ENCODE measurements around the gene OGT.

Gene OGT

GRCh38 chrX:71612256-71612655, 79.4 kb downstream of the OGT start:
- H3K9me3 ChIP-seq: no peaks in the 10 kb centered on the region
- peaks cover 5% of the 10 kb centered on the region for H3K4me1 ChIP-seq
- no peaks in the 10 kb centered on the region for H3K27me3 ChIP-seq (ENCODE audit: low read depth)
- in situ Hi-C loops (cut with MboI; ENCODE audit: low sequenced_read_pairs): no loop called here
- H3K4me3 ChIP-seq: no peak overlapping the region
- H3K36me3 ChIP-seq (replicated peaks): peaks cover 47% of the 10 kb centered on the region
- no peak for DNase-seq (ENCODE audit: low spot score in 2 of 2)

- Histone ChIP-seq H3K27me3 (ENCODE audit: low read depth) (no peaks in the 10 kb centered on the region), H3K36me3 (replicated peaks) (peaks cover 31% of the 10 kb centered on the region), H3K9me3 (no peaks in the 10 kb centered on the region), H3K4me3 (no peak overlapping the region), H3K4me1 (no peaks in the 10 kb centered on the region)
- DNase-seq (ENCODE audit: low spot score in 2 of 2): no peak
- in situ Hi-C loops (cut with MboI; ENCODE audit: low sequenced_read_pairs): no loop called here
Observed at GRCh38 chrX:71615056-71615455, 82.2 kb downstream of the OGT start.

- no peaks in the 10 kb centered on the region for H3K4me1 ChIP-seq
- no peaks in the 10 kb centered on the region for H3K27me3 ChIP-seq (ENCODE audit: low read depth)
- in situ Hi-C loops (cut with MboI; ENCODE audit: low sequenced_read_pairs): no loop called here
Observed at GRCh38 chrX:71615954-71616353, 83.0 kb downstream of the OGT start.

GRCh38 chrX:71616672-71617529, 84.0 kb downstream of the OGT start:
- Histone ChIP-seq H3K4me3 (no peak overlapping the region), H3K27me3 (ENCODE audit: low read depth) (no peaks in the 10 kb centered on the region), H3K4me1 (no peaks in the 10 kb centered on the region), H3K36me3 (replicated peaks) (peaks cover 15% of the 10 kb centered on the region), H3K9me3 (no peaks in the 10 kb centered on the region)
- no peak for DNase-seq (ENCODE audit: low spot score in 2 of 2)
- in situ Hi-C loops (cut with MboI; ENCODE audit: low sequenced_read_pairs): no loop called here

More at GRCh38 chrX:71615954-71616353, 83.0 kb downstream of the OGT start:
- DNase-seq (ENCODE audit: low spot score in 2 of 2): no peak
- Histone ChIP-seq H3K4me3 (no peak overlapping the region), H3K9me3 (no peaks in the 10 kb centered on the region), H3K36me3 (replicated peaks) (peaks cover 23% of the 10 kb centered on the region)

GRCh38 chrX:71617742-71618141, 84.8 kb downstream of the OGT start:
- Histone ChIP-seq H3K36me3 (replicated peaks) (peaks cover 9% of the 10 kb centered on the region), H3K27me3 (ENCODE audit: low read depth) (no peaks in the 10 kb centered on the region), H3K4me1 (no peaks in the 10 kb centered on the region), H3K4me3 (no peak overlapping the region), H3K9me3 (no peaks in the 10 kb centered on the region)
- DNase-seq (ENCODE audit: low spot score in 2 of 2): no peak
- in situ Hi-C loops (cut with MboI; ENCODE audit: low sequenced_read_pairs): no loop called here

GRCh38 chrX:71618303-71618721, 85.4 kb downstream of the OGT start, which contains the start of gene CXCR3:
Gene CXCR3, minus strand, starts transcription at chrX:71618511. Its CDS starts 62 bp downstream, at chrX:71618449.
- Histone ChIP-seq H3K27me3 (ENCODE audit: low read depth) (no peaks in the 10 kb centered on the region), H3K4me1 (no peaks in the 10 kb centered on the region), H3K9me3 (no peaks in the 10 kb centered on the region), H3K4me3 (no peak within 1 kb of the TSS), H3K36me3 (replicated peaks) (peaks cover 4% of the 10 kb centered on the region)
- in situ Hi-C loops (cut with MboI; ENCODE audit: low sequenced_read_pairs): no loop called here
- DNase-seq (ENCODE audit: low spot score in 2 of 2): no peak

- in situ Hi-C loops (cut with MboI; ENCODE audit: low sequenced_read_pairs): no loop called here
- H3K9me3 ChIP-seq: no peaks in the 10 kb centered on the region
- H3K4me3 ChIP-seq: no peak overlapping the region
- no peaks in the 10 kb centered on the region for H3K36me3 ChIP-seq (replicated peaks)
- DNase-seq (ENCODE audit: low spot score in 2 of 2): no peak
- H3K4me1 ChIP-seq: no peaks in the 10 kb centered on the region
- no peaks in the 10 kb centered on the region for H3K27me3 ChIP-seq (ENCODE audit: low read depth)
Observed at GRCh38 chrX:71618787-71619186, 85.9 kb downstream of the OGT start.

GRCh38 chrX:71619193-71619592, 86.3 kb downstream of the OGT start:
- in situ Hi-C loops (cut with MboI; ENCODE audit: low sequenced_read_pairs): no loop called here
- H3K4me3 ChIP-seq: no peak overlapping the region
- DNase-seq (ENCODE audit: low spot score in 2 of 2): no peak
- H3K4me1 ChIP-seq: no peaks in the 10 kb centered on the region
- H3K27me3 ChIP-seq (ENCODE audit: low read depth): no peaks in the 10 kb centered on the region
- no peaks in the 10 kb centered on the region for H3K9me3 ChIP-seq
- no peaks in the 10 kb centered on the region for H3K36me3 ChIP-seq (replicated peaks)

- in situ Hi-C loops (cut with MboI; ENCODE audit: low sequenced_read_pairs): no loop called here
- Histone ChIP-seq H3K4me1 (no peaks in the 10 kb centered on the region), H3K9me3 (no peaks in the 10 kb centered on the region), H3K36me3 (replicated peaks) (no peaks in the 10 kb centered on the region), H3K27me3 (ENCODE audit: low read depth) (no peaks in the 10 kb centered on the region), H3K4me3 (no peak overlapping the region)
- DNase-seq (ENCODE audit: low spot score in 2 of 2): no peak
Observed at GRCh38 chrX:71619986-71620385, 87.1 kb downstream of the OGT start.

- in situ Hi-C loops (cut with MboI; ENCODE audit: low sequenced_read_pairs): no loop called here
- no peak for DNase-seq (ENCODE audit: low spot score in 2 of 2)
- Histone ChIP-seq H3K36me3 (replicated peaks) (no peaks in the 10 kb centered on the region), H3K27me3 (ENCODE audit: low read depth) (no peaks in the 10 kb centered on the region), H3K4me3 (no peak overlapping the region), H3K4me1 (no peaks in the 10 kb centered on the region), H3K9me3 (no peaks in the 10 kb centered on the region)
Observed at GRCh38 chrX:71621603-71622002, 88.7 kb downstream of the OGT start.

- Histone ChIP-seq H3K4me3 (no peak overlapping the region), H3K27me3 (ENCODE audit: low read depth) (no peaks in the 10 kb centered on the region)
- in situ Hi-C loops (cut with MboI; ENCODE audit: low sequenced_read_pairs): no loop called here
Observed at GRCh38 chrX:71622032-71622575, 89.2 kb downstream of the OGT start.

GRCh38 chrX:71622576-71623450, 89.9 kb downstream of the OGT start:
- Histone ChIP-seq H3K9me3 (no peaks in the 10 kb centered on the region), H3K36me3 (replicated peaks) (no peaks in the 10 kb centered on the region), H3K4me1 (no peaks in the 10 kb centered on the region), H3K4me3 (no peak overlapping the region), H3K27me3 (ENCODE audit: low read depth) (no peaks in the 10 kb centered on the region)
- in situ Hi-C loops (cut with MboI; ENCODE audit: low sequenced_read_pairs): no loop called here
- DNase-seq (ENCODE audit: low spot score in 2 of 2): peak in 1 of 2 experiments; percentile 29

More at GRCh38 chrX:71622032-71622575, 89.2 kb downstream of the OGT start:
- Histone ChIP-seq H3K4me1 (no peaks in the 10 kb centered on the region), H3K9me3 (no peaks in the 10 kb centered on the region), H3K36me3 (replicated peaks) (no peaks in the 10 kb centered on the region)
- DNase-seq (ENCODE audit: low spot score in 2 of 2): no peak

GRCh38 chrX:71623714-71624113, 90.8 kb downstream of the OGT start:
- H3K4me1 ChIP-seq: no peaks in the 10 kb centered on the region
- no peak for DNase-seq (ENCODE audit: low spot score in 2 of 2)
- in situ Hi-C loops (cut with MboI; ENCODE audit: low sequenced_read_pairs): no loop called here

GRCh38 chrX:71625471-71625870, 92.6 kb downstream of the OGT start:
- DNase-seq (ENCODE audit: low spot score in 2 of 2): no peak
- no peaks in the 10 kb centered on the region for H3K4me1 ChIP-seq
- in situ Hi-C loops (cut with MboI; ENCODE audit: low sequenced_read_pairs): no loop called here

More at GRCh38 chrX:71623714-71624113, 90.8 kb downstream of the OGT start:
- Histone ChIP-seq H3K4me3 (no peak overlapping the region), H3K9me3 (no peaks in the 10 kb centered on the region), H3K36me3 (replicated peaks) (no peaks in the 10 kb centered on the region), H3K27me3 (ENCODE audit: low read depth) (no peaks in the 10 kb centered on the region)

More at GRCh38 chrX:71625471-71625870, 92.6 kb downstream of the OGT start:
- Histone ChIP-seq H3K9me3 (no peaks in the 10 kb centered on the region), H3K4me3 (no peak overlapping the region), H3K27me3 (ENCODE audit: low read depth) (no peaks in the 10 kb centered on the region), H3K36me3 (replicated peaks) (no peaks in the 10 kb centered on the region)

All from HAP-1 (cell line).